ENCODE measurements around the gene OR11L1.

The OR11L1 gene

GRCh38 chr1:247841796-247842195 lies at the start of gene OR11L1:
OR11L1 (minus strand) TSS chr1:247841896; CDS start chr1:247841896, 0 bp downstream.
- no peak for DNase-seq

GRCh38 chr1:247884797-247885413 lies 43.2 kb upstream of the OR11L1 start:
- DNase-seq, result no peak

GRCh38 chr1:247883346-247883745 lies 41.6 kb upstream of the OR11L1 start:
- DNase-seq, result no peak

- DNase-seq, result no peak
These were observed 23.7 kb upstream of the OR11L1 start for GRCh38 chr1:247865416-247865815.

GRCh38 chr1:247864644-247865043 lies 22.9 kb upstream of the OR11L1 start:
- DNase-seq, result no peak

GRCh38 chr1:247862756-247863155 lies 21.1 kb upstream of the OR11L1 start:
- DNase-seq, result no peak

GRCh38 chr1:247857985-247858619 lies 16.4 kb upstream of the OR11L1 start:
- DNase-seq, result no peak

GRCh38 chr1:247857069-247857984 lies 15.6 kb upstream of the OR11L1 start, which contains the start of gene TRIM58:
TRIM58 (plus strand) TSS chr1:247857187; CDS start chr1:247857247, 60 bp downstream.
- DNase-seq, result peak; percentile 29

- no peak for DNase-seq
These were observed 14.2 kb upstream of the OR11L1 start for GRCh38 chr1:247855911-247856310.

- DNase-seq, result no peak
These were observed 13.3 kb upstream of the OR11L1 start for GRCh38 chr1:247854899-247855545.

GRCh38 chr1:247849616-247850015 lies 7.9 kb upstream of the OR11L1 start:
- DNase-seq, result no peak

- DNase-seq, result no peak
These were observed 6.7 kb upstream of the OR11L1 start for GRCh38 chr1:247848346-247848745.

- DNase-seq, result no peak
These were observed 4.0 kb upstream of the OR11L1 start for GRCh38 chr1:247845693-247846017.

GRCh38 chr1:247845011-247845692 lies 3.5 kb upstream of the OR11L1 start:
- no peak for DNase-seq

- no peak for DNase-seq
These were observed 1.7 kb upstream of the OR11L1 start for GRCh38 chr1:247843411-247843810.

- DNase-seq, result no peak
These were observed 878 bp downstream of the OR11L1 start for GRCh38 chr1:247840818-247841217.

- no peak for DNase-seq
These were observed 8.1 kb downstream of the OR11L1 start for GRCh38 chr1:247833601-247834000.

- no peak for DNase-seq
These were observed 12.0 kb downstream of the OR11L1 start for GRCh38 chr1:247829656-247830055.

GRCh38 chr1:247825362-247825761 lies 16.3 kb downstream of the OR11L1 start:
- no peak for DNase-seq

GRCh38 chr1:247824023-247824422 lies 17.7 kb downstream of the OR11L1 start, which contains the start of gene OR14A16:
OR14A16 (minus strand) TSS chr1:247824119; CDS start chr1:247815729, 8,390 bp downstream.
- DNase-seq, result no peak

- no peak for DNase-seq
These were observed 19.6 kb downstream of the OR11L1 start for GRCh38 chr1:247822060-247822459.

- DNase-seq, result no peak
These were observed 29.1 kb downstream of the OR11L1 start for GRCh38 chr1:247812637-247813036.

- DNase-seq, result no peak
These were observed 44.2 kb downstream of the OR11L1 start for GRCh38 chr1:247797518-247797917.

Measured in CD4-positive, alpha-beta T cell treated with Interferon gamma for 1 hour (primary cell).